AG08395 (cell line): ENCODE results near the gene TEAD3.
"Not testable (repeated sequence)": the region's sequence is repeated elsewhere in the genome, so short reads cannot be mapped to it uniquely, and the experiment has no call there.

Experiments
- DNase-seq: peaks from one replicate; pipeline ENCODE4 v3.0.0; 2012; ENCODE audit warnings: mixed read lengths, low spot score

The TEAD3 gene

DNA sequence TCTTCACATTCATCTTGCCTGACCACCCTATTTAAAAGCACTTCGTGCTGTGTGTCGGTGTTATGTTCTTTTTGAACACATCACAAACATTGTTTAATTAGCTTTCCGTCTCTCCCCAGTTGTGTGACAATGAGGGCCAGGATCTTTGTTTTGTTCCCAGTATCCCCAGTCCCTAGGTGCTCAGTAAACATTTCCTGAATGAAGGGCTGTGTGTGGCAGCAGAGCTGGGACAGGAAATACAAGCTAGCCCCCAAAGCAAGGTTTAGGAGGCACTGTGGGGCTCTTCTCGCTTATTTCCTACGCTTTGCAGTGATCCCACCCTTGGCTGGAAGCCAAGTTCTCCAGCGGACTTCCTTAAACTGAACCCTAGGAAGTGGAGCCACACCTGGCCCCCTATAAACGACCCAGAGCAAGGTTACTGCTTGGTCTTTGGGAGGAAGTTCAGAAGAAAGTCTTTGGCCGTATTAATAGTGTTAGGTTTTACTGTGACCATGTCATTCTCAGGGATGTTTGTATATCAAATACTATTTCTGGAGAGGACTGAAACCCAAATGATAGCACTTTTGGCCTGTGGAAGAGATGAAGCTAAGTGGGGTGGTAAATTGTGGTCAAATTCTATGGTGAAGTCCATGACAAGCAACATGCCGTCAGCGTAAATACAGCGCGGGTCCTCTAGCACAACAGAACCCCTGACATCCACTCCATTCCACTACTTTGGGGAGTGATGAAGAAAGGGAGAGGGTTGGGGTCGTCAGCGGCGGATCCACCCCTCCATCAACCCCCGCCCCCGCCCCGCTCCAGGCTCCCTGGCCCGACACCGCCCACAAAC, 45.3 kb downstream of the TEAD3 start:
- DNase-seq = no peak

DNA sequence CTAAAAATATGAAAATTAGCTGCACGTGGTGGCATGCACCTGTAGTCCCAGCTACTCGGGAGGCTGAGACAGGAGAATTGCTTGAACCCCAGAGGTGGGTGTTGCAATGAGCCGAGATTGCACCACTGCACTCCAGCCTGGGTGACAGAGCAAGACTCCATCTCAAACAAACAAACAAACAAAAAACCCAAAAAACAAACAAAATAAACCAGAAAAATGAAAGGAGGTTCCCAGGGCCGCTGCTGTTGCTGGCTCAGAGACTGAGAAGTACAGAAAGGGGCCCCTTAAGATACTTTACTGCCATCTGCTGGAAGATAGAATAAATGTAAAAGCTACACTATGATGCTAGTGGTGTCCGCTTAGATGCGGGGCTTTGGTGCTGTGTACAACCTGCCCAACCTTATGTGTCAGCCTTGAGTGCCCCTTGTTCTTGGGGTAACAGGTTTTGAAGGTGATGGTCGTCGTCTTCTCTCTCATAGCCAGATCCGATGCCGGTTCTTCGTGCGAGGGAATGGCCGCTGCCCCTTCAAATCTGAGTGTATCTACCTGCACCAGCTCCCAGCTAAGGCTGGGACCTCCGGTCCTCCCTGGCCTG, 47.5 kb downstream of the TEAD3 start:
- peak; percentile 85 for DNase-seq

DNA sequence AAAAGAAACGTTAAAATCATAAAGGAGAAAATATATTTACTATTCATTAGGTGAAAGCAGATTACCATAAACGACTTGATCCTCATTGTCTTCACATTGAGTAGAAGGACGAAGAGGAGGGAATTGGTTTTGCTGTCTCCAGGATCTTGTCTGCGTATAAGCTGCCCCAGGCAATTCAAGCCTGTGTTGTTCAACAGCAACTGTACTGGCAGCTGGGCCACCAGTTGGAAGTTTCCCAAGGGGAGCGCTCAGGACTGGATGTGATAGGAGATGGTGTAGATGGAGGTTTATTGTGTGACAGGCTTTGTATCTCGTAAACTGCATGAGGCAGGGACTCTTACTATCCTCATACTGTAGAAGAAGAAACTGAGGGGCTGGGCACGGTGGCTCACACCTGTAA, 48.7 kb downstream of the TEAD3 start:
- DNase-seq = no peak

DNA sequence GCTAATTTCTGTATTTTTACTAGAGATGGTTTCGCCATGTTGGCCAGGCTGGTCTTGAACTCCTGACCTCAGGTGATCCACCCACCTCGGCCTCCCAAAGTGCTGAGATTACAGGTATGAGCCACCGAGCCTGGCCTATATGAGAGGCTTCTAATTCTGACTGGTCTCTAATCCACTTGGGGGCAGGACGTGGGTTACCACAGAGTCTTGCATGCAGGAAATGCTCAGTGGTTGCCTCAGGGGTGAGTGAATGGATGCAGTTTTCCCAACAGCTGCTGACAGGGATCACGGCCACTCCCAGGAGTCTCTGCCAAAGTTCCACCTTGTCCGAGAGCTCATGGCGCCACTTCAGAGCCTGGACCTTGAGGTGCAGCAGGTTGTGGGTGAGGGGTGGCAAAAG, 51.2 kb downstream of the TEAD3 start:
- no peak for DNase-seq

DNA sequence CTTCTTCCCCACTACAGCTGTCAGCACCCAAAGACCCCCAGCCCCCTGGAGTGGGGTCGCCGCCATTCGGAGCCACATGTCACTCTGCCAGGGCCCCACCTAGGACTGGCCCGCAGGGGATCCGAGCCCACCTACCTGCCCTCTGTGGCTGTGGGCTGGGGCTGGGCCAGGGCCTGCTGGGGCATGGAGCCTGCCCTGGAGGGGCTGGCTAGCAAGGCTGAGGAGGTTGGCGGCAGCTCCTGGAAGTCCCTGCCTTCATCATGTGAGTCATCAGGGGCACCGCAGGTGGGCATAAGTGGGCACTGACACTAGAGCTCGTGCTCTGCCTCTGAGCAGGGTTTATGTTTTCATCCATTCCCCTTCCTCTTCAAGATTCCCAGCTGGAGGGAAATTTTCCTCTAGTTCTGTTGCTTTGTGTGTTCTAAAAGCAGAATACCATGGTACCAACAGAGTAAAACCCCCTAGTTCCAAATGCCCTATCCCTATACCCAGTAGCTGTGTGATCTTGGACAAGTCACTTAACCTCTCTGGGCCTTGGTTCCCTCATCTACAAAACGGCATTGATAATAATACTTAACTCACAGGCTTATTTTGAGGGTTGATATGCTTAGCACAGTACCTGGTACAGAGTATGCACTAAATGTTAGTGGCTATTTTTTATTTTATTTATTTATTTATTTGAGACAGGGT, 53.4 kb downstream of the TEAD3 start:
- DNase-seq = no peak

DNA sequence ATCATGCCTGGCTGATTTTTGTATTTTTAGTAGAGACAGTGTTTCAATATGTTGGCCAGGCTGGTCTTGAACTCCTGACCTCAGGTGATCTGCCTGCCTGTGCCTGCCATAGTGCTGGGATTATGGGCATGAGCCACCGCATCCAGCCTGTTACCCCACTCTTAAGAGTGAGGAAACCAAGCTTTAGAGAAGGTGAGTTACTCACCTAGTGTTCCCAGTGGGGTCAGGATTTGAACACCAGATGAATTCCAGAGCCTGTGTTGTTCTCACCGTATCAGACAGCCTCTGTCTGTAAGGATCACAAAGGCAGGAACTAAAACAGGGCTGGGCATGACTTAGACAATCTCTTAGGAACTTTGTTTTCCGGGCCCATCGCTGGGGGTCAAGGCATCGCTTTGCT, 54.2 kb downstream of the TEAD3 start:
- DNase-seq = no peak

DNA sequence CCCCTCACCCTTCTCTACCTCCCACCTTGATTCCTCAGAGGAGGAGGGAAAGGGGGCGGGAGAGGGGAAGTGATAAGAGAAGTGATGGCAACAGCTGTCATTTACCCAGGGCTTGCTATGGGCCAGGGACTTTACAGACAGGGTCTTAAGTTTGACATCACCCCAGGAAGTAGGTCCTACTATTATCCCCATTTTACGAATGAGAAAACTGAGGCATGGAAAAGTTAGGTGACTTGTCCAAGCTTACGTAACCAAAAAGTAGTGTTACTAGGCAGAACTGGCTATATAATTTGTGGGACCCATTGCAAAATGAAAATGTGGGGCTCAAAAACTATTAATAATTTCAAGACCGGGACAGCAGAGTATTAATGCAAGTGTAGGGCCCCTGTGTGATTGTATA, 55.2 kb downstream of the TEAD3 start:
- no peak for DNase-seq

DNA sequence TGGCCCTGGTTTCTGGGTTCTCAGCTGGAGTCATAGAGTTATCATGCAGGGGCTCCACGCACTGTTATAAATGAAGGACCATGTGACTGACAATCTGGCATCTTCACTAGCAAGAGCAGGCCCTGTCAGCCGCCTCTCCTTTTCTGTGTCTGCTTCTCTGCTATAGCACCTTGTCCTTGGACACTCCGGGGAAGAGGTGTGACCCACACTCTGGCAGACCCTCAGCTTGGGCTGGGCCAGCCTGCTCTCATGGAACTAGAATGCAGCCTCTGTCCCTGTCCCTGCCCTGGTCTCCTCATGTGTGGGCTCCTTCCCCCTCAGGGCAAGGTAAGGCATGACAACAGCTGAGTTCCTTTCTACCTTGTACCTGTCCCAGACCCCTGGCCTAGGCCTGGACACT, 55.7 kb downstream of the TEAD3 start:
- DNase-seq = no peak

DNA sequence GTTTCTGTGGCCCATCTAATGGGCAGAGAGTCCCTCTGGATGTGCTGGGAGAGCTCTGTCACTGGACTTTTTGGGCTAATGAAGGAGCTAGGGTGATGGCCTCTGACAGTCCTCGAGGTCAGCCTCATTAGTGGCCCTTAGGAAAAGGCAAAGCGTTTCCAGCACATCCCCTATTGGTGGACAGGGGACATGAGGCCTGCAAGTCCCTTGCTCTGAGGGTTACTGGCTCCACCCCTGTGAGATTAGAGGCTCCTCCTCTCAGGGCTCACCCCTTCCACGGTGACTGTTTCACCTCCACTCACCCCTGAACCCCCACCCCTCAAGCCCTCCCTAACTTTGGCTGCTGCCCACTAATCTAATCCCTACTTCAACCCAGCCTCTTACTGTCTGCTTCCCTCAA, 57.6 kb downstream of the TEAD3 start:
- no peak for DNase-seq

DNA sequence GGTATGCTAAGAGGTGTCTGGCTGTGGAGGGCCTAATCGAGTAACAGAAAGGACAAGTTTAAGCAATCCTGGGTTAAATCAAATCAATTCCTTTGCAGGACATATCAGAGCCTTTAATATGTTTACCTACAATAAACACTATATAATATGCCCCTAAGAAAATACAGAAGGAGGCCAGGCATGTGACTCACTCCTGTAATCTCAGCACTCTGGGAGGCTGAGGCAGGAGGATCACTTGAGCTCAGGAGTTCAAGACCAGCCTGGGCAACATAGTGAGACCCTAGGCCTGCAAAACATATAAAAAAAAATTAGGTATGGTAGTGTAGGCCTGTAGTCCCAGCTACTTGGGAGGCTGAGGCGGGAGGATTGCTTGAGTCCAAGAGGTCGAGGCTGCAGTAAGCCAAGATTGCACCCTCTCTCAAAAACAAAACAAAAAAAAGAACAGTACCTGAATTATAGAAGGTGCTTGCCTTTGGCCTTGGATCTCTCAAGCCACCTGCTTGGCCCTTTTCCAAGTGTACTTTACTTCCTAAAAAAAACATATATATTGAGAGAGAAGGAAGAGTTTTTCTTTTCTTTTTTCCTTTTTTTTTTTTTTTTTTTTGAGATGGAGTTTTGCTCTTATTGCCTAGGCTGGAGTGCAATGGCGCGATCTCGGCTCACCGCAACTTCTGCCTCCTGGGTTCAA, 58.4 kb downstream of the TEAD3 start:
- not testable (repeated sequence) for DNase-seq

DNA sequence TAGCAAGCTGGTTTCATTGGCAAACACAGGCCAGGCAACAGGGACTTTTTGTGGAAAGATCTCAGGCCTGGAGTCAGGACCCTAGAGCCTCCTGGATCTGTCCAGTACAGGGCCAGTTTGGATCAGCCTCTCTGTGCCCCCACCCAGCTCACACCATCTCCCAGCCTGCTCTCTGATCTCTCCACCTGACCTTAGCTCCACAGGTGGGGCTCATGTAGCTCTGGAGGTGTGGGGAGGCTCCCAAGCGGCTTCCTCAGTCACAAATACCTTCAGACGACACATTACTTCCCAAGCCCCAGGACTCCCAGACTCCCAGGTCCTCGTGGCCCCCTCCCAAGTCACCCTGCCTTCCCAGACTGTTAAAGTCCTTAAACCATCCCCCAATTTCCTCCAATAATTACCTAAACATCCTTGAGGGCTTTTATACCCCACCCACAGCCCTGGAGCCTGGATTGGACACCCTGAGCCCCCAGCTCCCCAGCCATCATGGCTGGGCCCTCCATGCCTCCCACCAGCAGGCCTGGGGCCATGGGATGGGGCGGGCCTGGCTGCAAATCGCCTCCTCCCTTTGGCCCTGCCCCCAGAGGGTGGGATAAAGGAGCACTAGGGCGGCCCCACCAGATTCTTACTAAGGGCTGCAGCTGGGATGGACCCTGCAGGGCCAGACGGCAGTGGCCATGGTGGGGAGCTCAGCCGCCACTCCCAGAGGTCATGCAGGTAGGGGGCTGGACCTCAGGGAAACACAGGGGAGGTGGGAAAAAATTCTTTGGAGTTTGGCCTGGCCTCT, 60.6 kb downstream of the TEAD3 start:
- no peak for DNase-seq

DNA sequence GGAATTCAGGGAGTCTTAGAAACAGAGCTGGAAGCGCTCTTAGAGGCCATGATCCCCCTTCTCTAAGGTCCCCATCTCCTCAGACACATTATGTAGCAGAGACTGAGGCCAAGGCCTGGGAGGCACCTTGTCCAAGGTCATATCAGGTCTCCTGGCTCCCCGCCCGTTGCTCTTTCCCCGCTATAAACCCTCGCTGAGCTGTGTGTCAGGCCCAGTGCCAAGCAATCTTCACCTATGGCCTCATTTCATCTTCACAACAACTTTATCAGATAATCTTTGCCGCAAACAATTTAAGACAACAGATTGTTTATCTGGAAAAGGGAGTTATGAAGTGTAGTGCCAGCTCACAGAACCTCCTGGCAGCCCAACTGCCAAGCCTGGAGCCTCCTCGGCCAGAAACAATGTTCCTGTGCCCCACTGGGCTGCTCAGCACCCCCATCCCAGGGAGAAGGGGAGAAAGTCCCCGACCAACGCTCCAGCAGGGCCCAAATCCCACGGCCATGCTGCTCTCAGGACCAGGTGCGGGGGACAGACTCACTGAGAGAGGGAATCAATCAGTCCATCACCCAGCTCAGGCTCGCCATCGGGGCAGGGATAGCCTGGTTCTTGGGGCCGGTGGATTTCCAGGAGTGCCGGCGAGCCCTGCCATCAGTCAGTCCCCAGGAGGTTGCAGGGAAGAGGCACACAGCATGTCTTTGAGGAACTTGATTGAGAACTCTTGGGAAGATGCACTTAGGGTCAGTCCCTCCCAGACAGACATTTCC, 61.6 kb downstream of the TEAD3 start:
- DNase-seq = no peak

DNA sequence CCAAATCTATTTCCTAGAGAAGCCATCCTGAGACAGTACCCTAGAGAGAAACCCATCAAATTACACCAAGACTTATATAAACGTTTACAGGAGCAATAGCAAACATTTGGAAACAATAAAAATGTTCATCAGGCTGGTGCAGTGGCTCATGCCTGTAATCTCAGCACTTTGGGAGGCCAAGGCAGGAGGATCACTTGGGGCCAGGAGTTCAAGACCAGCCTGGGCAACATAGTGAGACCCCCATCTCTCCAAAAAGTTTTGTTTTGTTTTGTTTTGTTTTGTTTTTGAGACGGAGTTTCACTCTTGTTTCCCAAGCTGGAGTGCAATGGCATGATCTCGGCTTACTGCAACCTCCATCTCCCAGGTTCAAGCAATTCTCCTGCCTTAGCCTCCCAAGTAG, 64.2 kb downstream of the TEAD3 start:
- not testable (repeated sequence) for DNase-seq

DNA sequence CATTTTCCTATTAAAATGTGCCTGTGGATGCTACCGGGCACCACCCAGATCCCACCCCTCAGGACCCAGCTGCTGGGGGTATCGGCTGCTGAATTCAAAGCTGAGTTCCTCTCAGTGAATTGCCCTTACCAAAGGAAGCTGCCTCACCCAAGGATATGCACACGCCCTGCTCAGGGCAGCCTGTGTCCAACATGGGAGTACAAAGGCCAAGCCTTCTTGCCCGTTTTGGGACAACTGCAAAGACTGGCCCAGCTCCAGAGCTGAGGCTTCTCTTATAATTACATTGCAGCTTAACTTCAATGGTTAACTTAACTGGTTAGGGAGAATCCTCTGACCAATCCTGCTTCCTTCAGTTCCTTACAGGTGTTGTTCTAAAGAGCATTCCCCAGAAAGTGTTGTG, 64.6 kb downstream of the TEAD3 start:
- no peak for DNase-seq

DNA sequence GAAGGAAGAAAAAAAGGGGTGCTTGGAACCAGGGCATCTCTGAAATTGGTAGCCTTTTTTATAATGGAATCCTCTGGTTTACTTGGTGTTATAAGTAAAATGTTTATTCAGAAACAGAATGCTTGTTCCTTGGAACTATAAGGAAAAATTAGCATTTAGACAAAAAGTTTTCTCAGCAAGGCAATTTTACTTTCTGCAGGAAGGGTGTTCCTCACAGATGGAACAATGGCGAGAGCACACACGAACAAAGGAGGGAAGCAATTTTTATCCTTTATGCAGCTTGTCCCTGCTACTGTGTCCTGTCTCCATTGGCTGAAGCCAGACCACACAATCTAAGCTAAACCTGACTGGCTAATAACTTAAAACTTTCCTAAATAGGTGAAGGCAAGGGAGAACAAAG, 67.4 kb downstream of the TEAD3 start:
- no peak for DNase-seq

DNA sequence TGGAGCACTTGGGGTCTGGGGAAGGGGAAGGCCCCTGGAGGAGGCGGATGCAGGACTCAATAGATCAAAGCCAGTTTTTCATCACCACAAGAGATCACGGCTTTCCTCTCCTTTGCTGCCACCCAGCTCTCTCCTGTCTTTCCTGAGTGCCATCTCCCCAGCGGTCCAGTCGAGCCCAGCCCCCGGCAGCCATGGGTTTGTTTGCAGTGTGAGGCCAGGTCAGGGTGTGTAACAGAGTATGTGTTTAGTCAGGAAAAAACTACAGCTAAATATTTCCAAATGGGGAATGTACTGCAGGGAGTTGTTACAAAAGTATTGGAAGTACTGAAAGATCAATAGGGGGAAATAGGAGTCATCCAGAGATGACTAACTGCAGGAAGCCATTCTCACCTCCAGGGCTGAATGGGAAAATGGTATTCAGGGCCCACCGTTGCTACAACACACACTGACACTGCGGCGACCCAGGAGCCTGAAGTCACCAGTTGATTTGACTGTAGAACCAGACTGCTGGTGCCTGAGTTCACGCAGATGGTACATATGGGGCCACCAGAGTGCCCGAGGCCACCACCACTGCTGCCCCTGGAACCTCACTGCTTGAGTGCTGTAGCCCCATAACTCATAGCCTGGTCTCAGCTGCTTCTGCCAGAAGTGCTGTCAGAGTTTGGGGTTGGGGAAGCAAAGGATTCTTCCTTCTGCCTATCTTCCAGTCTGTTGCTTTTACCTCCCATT, 68.3 kb downstream of the TEAD3 start:
- DNase-seq = no peak

DNA sequence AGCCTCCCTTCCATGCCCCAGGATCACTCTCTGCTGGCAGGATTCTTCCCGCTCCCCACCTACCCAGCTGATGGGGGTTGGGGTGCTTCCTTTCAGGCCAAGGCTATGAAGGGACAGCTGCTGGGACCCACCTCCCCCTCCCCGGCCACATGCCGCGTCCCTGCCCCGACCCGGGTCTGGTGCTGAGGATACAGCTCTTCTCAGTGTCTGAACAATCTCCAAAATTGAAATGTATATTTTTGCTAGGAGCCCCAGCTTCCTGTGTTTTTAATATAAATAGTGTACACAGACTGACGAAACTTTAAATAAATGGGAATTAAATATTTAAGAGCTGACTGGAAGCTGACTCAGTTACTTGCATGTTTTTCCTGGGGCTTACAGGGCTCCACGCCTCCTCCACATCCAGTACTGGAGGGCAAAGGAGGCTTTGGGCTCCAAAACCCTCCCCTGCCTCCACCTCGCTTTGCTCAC, 69.0 kb downstream of the TEAD3 start:
- peak; percentile 43 for DNase-seq

DNA sequence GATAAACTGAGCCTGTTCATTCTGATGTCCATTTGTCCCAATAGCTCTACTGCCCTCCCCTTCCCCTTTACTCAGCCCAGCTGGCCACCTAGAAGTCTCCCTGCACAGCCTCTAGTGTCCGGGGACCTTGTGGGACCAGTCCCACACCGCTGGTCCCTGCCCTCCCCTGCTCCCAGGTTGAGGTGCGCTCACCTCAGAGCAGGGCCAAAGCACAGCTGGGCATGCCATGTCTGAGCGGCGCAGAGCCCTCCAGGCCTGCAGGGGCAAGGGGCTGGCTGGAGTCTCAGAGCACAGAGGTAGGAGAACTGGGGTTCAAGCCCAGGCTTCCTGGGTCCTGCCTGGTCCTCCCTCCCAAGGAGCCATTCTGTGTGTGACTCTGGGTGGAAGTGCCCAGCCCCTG, 69.4 kb downstream of the TEAD3 start:
- no peak for DNase-seq

DNA sequence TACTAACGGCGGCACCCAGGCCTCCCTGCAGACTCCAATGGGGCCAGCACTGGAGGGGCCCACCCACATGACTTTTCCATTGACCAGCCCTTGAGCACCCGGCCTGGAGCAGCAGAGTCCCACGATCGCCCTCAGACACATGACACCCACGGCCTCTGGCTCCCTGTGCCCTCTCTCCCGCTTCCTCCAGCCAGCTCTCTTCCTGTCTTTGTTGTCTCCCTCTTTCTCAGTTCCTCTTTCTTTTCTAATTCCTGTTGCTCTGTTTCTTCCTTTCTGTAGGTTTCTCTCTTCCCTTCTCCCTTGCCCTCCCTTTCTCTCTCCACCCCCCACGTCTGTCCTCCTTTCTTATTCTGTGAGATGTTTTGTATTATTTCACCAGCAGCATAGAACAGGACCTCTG, 70.8 kb downstream of the TEAD3 start:
- DNase-seq = no peak

DNA sequence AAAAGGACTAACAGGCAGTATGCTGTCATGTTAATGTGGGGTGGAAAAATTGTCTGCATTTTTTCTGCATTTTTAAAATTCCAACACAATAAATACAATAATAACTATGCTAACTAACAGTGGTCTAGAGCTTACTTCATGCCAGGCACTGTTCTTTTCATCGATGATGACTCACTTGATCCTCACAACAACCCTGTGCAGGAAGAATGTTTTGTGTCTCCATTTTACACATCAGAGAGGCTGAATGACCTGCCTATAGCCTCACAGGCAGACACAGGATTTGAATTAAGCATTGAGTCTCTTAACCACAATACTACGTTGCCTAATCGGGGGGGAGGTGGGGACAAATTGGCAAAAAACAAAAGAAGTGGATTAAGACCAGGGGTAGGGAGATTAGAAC, 71.6 kb downstream of the TEAD3 start:
- DNase-seq = peak; percentile 87
